ENCODE measurements around the gene IL1F10.

IL1F10 gene

DNA sequence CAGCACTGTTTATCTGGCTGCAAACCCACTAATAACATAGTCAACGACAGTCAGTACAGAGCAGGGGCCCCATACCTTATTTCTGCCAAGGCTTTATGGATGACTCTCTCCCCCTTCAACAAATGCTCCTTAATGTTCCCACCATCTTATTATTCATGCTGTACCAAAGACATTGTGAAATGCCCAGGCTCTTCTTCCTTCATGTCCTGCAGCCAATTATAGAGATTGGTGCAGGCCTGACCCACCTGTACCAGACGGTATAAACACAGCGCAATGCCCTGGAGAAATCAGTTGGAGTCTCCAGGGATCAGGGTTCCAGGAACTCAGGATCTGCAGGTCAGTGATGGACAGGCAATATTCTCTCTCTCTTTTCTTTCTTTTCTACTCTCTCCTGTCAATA is at the start of gene IL1F10:
Gene IL1F10 (plus strand): TSS at position 290 of the 400 bp plus-strand sequence. CDS start 4,769 bp downstream, outside the sequence.
- no peak for DNase-seq (ENCODE audit: low read depth)

- no peak for DNase-seq (ENCODE audit: low read depth)
Measured at GRCh38 chr2:113018509-113018908, 49.3 kb upstream of the IL1F10 start.

GRCh38 chr2:113021312-113021711 is 46.5 kb upstream of the IL1F10 start:
- no peak for DNase-seq (ENCODE audit: low read depth)

DNA sequence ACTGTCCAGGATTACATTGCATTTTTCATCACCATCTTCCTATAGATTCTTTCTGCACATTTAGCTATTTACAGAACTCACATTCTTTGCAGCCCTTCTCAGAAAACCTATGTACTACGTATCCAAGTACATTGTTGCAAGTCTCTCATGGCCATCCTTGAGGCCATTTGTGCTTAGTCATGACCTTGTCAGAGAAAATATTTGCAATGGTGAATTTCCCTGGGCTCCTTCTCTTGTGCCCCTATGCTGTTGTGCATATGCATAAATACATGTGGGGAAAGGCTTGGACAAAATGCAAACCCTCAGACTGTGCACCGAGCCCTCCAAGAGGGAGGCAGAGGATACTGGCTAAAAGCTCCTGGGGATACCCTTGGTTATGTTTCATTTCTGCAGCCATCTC is 43.0 kb upstream of the IL1F10 start:
- no peak for DNase-seq (ENCODE audit: low read depth)

GRCh38 chr2:113025737-113026136 is 42.0 kb upstream of the IL1F10 start:
- DNase-seq (ENCODE audit: low read depth) = no peak

GRCh38 chr2:113027691-113028090 is 40.1 kb upstream of the IL1F10 start:
- DNase-seq (ENCODE audit: low read depth) = no peak

GRCh38 chr2:113028112-113028511 is 39.7 kb upstream of the IL1F10 start:
- DNase-seq (ENCODE audit: low read depth) = no peak

DNA sequence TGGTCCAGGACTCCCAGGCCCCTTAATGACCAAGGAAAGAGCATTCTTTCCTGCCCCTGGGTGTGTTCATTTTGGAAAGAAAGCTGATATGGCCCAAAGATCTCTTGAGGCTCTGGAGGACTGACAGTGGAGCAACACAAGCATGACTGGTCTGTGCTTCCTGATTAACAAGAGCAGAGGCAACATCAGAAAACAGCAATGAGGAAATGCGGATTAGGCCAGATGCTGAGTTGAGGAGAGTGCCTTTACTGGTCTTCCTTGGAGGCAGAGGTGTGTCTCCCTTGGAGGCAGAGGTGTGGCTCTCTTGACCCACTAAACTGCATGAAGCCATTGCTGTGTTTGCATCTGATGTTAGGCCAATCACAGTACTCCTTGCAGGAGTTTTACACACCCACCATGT is 35.0 kb upstream of the IL1F10 start:
- no peak for DNase-seq (ENCODE audit: low read depth)

DNA sequence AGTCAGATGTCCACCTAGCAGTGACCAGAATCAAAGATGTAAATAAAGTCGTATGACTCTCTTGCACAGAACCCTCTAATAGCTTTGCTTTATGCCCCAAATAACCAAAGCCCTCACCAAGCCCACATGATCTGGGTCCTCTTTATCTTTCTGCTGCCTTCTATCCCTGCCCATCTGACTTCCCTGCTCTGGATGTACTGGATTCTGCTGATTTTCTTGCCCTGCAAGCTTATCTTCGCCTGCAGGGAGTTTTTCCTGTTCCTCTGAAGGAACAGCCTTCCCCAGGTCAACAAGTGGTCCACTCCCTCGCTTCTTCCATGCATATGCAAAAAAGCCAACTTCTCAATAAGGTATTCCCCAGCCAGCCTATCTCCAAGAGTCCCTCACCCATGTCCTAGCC is 33.8 kb upstream of the IL1F10 start:
- no peak for DNase-seq (ENCODE audit: low read depth)

- no peak for DNase-seq (ENCODE audit: low read depth)
Measured at GRCh38 chr2:113036763-113037162, 31.0 kb upstream of the IL1F10 start.

DNA sequence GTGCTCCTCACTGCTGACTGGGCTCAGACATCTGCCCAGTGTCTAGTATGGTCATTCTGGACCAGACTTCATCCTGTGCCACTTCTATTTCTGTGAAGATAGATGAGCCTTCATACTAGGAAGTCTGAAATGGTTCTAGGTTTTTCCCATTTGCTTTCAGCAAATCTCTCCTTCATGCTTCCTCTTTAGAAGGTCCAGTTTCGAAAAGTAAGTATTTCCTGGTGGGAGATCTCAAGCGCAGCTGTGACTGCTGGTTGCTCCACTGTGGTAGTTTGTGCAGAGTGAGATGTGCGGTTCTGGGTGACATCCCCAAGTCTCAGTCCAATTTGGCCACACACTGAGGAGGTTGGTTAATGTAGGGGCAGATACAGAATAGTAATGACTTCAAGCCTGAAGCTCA is 29.5 kb upstream of the IL1F10 start:
- DNase-seq (ENCODE audit: low read depth) = no peak

DNA sequence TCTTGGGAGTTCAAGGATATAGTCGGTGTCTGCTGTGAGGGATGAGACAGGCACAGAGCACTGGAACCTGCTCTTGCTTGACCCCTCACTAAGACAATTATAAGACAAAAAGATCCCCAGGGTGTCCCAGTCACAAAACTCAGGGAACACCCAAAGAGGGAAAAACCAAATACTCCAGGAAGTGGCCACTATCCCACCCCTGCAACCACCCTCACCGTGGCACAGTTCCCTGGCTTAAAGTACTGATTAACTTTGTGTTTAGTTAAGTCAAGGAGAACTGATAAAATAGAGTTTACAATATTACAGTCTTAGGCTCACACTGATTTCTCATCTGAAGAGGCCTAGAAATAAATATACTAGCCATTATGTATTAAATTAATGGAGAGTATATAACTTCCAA is 28.6 kb upstream of the IL1F10 start:
- no peak for DNase-seq (ENCODE audit: low read depth)

DNA sequence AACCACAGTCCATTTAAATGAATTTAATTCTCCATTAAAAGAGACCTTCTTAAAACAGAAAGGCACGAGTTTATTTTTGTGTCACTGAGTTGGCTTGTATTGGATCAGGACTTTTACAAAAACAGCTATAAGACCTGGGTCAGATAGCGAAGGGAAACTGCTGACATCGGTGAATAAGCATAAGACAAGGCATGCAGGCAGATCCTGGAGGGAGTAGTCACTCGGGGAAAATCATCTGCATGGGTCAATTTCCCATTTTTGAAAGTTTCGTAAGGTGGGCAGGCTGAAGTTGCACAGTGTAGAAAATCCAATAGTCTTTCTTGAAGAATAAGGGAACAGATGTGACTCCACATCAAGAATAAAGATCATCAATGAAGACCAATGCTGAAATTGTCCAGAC is 28.1 kb upstream of the IL1F10 start:
- DNase-seq (ENCODE audit: low read depth) = no peak

- DNase-seq (ENCODE audit: low read depth) = no peak
Measured at GRCh38 chr2:113041871-113042270, 25.9 kb upstream of the IL1F10 start.

DNA sequence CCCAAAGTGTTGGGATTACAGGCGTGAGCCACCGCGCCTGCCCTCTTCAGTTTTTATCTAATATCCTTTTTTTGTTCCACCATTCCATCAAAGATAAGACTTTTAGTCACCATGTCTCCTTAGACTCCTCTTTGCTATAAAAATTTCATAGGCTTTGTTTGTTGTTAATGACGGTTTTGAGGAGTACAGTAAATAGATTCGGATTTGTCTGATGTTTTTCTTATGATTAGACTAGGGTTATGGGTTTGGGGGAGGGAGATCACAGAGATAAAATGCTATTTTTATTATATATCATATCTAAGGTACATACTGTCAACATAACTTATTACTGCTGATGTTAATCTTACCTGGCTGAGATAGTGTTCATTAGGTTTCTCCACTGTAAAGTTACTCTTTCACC is 21.3 kb upstream of the IL1F10 start:
- DNase-seq (ENCODE audit: low read depth) = no peak

DNA sequence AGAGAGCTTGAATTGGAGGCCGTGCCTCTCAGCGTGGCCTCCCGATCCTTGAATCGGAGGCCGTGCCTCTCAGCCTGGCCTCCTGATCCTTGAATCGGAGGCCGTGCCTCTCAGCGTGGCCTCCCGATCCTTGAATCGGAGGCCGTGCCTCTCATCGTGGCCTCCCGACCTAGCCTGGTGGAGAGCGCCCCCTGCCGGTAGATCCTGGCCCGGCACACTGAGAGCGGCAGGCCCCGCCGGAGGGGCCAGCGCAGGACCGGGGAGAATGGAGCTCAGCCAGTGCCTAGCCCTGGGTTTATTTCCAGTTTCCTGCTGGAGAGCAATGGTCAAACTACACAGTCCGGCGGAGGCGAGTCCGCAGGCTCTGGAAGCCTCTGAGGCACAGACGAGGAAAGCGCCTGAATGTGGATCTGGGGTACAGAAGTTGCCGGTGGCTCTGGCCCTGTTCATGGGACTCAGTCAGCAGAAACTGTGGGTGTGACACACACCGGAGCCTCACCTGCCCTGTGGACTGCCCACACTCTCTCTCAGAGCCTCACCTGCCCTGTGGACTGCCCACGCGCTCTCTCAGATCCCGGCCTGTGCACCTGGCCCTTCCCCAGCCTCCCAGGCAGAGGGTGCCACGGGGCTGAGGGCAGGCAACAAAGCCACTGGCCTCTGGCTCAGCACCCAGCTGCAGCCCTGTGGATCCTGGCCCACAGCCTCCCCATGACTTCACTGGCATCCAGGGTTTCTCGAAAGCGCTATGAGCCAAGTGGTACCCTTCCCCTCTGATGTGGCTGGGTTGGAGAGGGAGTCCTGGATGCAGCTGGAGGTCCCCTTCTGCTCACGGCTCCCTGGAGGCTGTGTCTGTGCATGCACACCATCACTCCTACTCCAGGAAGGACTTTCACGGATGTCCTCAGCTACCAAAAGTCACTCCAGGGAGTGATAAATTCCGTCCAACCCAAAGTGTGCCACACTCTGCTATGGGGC is 16.6 kb upstream of the IL1F10 start:
- no peak for DNase-seq (ENCODE audit: low read depth)

DNA sequence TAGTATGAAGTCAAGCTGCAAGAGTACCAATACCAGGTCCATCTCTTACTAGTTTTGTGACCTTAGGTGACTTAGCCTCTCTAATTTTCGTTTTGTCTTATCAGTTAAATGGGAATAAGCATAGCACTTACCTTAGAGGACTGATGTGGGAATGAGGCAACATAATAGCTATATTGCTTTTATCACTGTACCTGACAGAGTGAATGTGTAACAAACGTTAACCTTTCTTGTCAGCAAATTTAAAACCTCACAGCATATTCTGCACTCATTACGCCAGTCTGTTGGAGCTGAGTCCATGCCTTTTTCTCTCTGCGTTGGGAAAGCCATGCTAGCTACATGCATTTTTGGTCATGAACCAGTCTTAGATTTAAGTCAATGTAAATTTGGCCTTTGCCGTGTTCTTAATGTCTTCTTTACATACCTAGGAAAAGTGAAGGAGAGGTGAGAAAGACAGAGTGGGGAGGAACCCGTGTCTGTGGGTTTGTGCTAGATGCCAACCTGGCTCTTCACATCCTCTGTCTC is 15.3 kb upstream of the IL1F10 start, which contains the start of gene IL36B:
Gene IL36B (minus strand): TSS at position 472 of the 522 bp plus-strand sequence.
- no peak for DNase-seq (ENCODE audit: low read depth)

GRCh38 chr2:113053666-113054065 is 14.1 kb upstream of the IL1F10 start:
- DNase-seq (ENCODE audit: low read depth) = no peak

DNA sequence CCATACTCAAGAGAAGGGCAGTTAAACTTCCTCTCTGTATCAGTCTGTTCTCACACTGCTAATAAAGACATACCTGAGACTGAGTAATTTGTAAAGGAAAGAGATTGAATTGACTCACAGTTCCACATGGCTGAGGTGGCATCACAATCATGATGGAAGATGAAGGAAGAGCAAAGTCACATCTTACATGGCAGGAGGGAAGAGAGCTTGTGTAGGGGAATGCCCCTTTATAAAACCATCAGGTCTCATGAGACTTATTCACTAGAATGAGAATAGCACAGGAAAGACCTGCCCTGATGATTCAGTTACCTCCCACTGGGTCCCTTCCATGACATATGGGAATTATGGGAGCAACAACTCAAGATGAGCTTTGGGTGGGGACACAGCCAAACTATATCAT is 13.7 kb upstream of the IL1F10 start:
- DNase-seq (ENCODE audit: low read depth) = no peak

GRCh38 chr2:113056521-113056920 is 11.2 kb upstream of the IL1F10 start:
- no peak for DNase-seq (ENCODE audit: low read depth)

GRCh38 chr2:113057117-113057516 is 10.7 kb upstream of the IL1F10 start:
- no peak for DNase-seq (ENCODE audit: low read depth)

- no peak for DNase-seq (ENCODE audit: low read depth)
Measured at GRCh38 chr2:113058411-113058994, 9.3 kb upstream of the IL1F10 start.
